Smooth muscle cell (in vitro differentiated cells): ENCODE results near the gene BMPR1B. TPM values are rescaled to one million over a fixed set of nuclear protein-coding genes. Genes with fewer than 3 reads are reported as not detected.
A peak's percentile ranks its signal among the peaks of the same experiment; 100 is the strongest.

Experiments
- DNase-seq: peaks from one replicate; lab custom pipeline; 2025; ENCODE audit not compliant: unreplicated experiment; lab: John Stamatoyannopoulos, UW
- H2AFZ ChIP-seq: fragments of 200-600 bp; sonication (generic); 2 replicates; pipeline ENCODE4 v1.6.0; 2016; ENCODE audit warnings: antibody characterized with exemption, low read depth, mild to moderate bottlenecking
- H3F3A ChIP-seq: fragments of 200-600 bp; sonication (generic); 2 replicates; pipeline ENCODE4 v1.6.0; 2017; ENCODE audit warnings: antibody characterized with exemption, low read depth
- H3K27ac ChIP-seq: fragments of 200-600 bp; sonication (generic); 2 replicates; pipeline ENCODE4 v1.5.1; 2016; ENCODE audit warnings: low read depth, mild to moderate bottlenecking
- H3K27me3 ChIP-seq: fragments of 200-600 bp; sonication (generic); 2 replicates; pipeline ENCODE4 v1.6.1; 2016; ENCODE audit warnings: low read depth, mild to moderate bottlenecking
- H3K36me3 ChIP-seq: fragments of 200-600 bp; sonication (generic); 2 replicates; pipeline ENCODE4 v1.5.1; 2016; ENCODE audit warnings: low read depth
- H3K4me1 ChIP-seq: fragments of 200-600 bp; sonication (generic); 2 replicates; pipeline ENCODE4 v1.5.1; 2016; ENCODE audit warnings: low read depth
- H3K4me2 ChIP-seq: fragments of 200-600 bp; sonication (generic); 2 replicates; pipeline ENCODE4 v1.6.0; 2016; ENCODE audit warnings: mild to moderate bottlenecking
- H3K4me3 ChIP-seq: fragments of 200-600 bp; sonication (generic); 2 replicates; pipeline ENCODE4 v1.5.1; 2016; ENCODE audit warnings: mild to moderate bottlenecking
- H3K79me2 ChIP-seq: fragments of 200-600 bp; sonication (generic); 2 replicates; pipeline ENCODE4 v1.6.0; 2016; ENCODE audit warnings: low read depth, mild to moderate bottlenecking
- H3K9ac ChIP-seq: fragments of 200-600 bp; sonication (generic); 2 replicates; pipeline ENCODE4 v1.6.0; 2016; ENCODE audit warnings: low read depth
- H3K9me3 ChIP-seq: fragments of 200-600 bp; sonication (generic); replicated peaks from 2 replicates; pipeline ENCODE4 v1.5.1; 2016; ENCODE audit warnings: low read depth
- H4K20me1 ChIP-seq: fragments of 200-600 bp; sonication (generic); 2 replicates; pipeline ENCODE4 v1.6.0; 2016; ENCODE audit warnings: low read depth
- CTCF ChIP-seq: fragments of 200-600 bp; sonication (generic); IDR thresholded peaks from 2 replicates; pipeline ENCODE4 v1.5.1; 2017; ENCODE audit warnings: borderline replicate concordance, mild to moderate bottlenecking, antibody characterized with exemption; ENCODE audit not compliant: insufficient read depth, poor library complexity, severe bottlenecking
- WGBS: methylation state at CpG from one replicate; pipeline ENCODE4 v1.1.7; 2016; ENCODE audit warnings: low lambda C conversion rate; 5-methylcytosine and 5-hydroxymethylcytosine counted together
- polyA plus RNA-seq: library from polyadenylated mRNA; unstranded; fragments of >200 nt; fragmentation: Nextera tagmentation; extraction: Ambion mirVana; gene quantifications from 2 replicates; pipeline ENCODE4 v1.2.1, GENCODE V29; 2016
- total RNA-seq: library from RNA; depleted of rRNA; stranded (reverse); fragments of >200 nt; gene quantifications from 2 replicates; pipeline ENCODE4 v1.2.3, GENCODE V29; 2014

Gene BMPR1B
- total and polyA plus RNA-seq, 2 experiments from 2014 or later: 0.03 to 1.2 TPM

GRCh38 chr4:95151255-95151654, 393.5 kb downstream of the BMPR1B start:
- H3K4me2 ChIP-seq: no peak overlapping the region
- no peaks in the 10 kb centered on the region for H3K79me2 ChIP-seq
- H3K36me3 ChIP-seq: no peaks in the 10 kb centered on the region
- H3K27me3 ChIP-seq: no peaks in the 10 kb centered on the region
- no peaks in the 10 kb centered on the region for H3K4me1 ChIP-seq
- H4K20me1 ChIP-seq: no peaks in the 10 kb centered on the region
- no peaks in the 10 kb centered on the region for H3K9me3 ChIP-seq
- H2AFZ ChIP-seq: peak overlapping the region; percentile 28
- no peak for TF ChIP-seq CTCF
- DNase-seq: no peak
- no peaks in the 10 kb centered on the region for H3F3A ChIP-seq
- no peak overlapping the region for H3K27ac ChIP-seq
- no peak overlapping the region for H3K4me3 ChIP-seq
- H3K9ac ChIP-seq: no peak overlapping the region
- WGBS: 70% methylated on average over 3 of the region's 3 CpGs

- no peak for TF ChIP-seq CTCF
- WGBS: 62% methylated on average over 5 of the region's 5 CpGs
Observed at GRCh38 chr4:95153182-95153581, 395.4 kb downstream of the BMPR1B start.

GRCh38 chr4:95155759-95156451, 398.1 kb downstream of the BMPR1B start:
- Histone ChIP-seq H3K27ac (no peak overlapping the region), H3K79me2 (no peaks in the 10 kb centered on the region), H4K20me1 (no peaks in the 10 kb centered on the region), H2AFZ (no peak overlapping the region), H3K9me3 (no peaks in the 10 kb centered on the region), H3K4me3 (no peak overlapping the region), H3K4me2 (peak overlapping the region; percentile 56), H3K9ac (no peak overlapping the region), H3K4me1 (no peaks in the 10 kb centered on the region), H3F3A (no peaks in the 10 kb centered on the region), H3K27me3 (no peaks in the 10 kb centered on the region), H3K36me3 (no peaks in the 10 kb centered on the region)
- WGBS: 73% methylated on average over 2 of the region's 2 CpGs
- no peak for DNase-seq
- TF ChIP-seq CTCF: peak; percentile 71

More at GRCh38 chr4:95153182-95153581, 395.4 kb downstream of the BMPR1B start:
- no peaks in the 10 kb centered on the region for H3K9me3 ChIP-seq
- H3K79me2 ChIP-seq: no peaks in the 10 kb centered on the region
- H3K4me3 ChIP-seq: no peak overlapping the region
- no peak overlapping the region for H3K4me2 ChIP-seq
- H3K4me1 ChIP-seq: no peaks in the 10 kb centered on the region
- H3K27me3 ChIP-seq: no peaks in the 10 kb centered on the region
- no peak overlapping the region for H3K9ac ChIP-seq
- no peaks in the 10 kb centered on the region for H3F3A ChIP-seq
- H3K36me3 ChIP-seq: no peaks in the 10 kb centered on the region
- H4K20me1 ChIP-seq: no peaks in the 10 kb centered on the region
- H3K27ac ChIP-seq: no peak overlapping the region
- no peak overlapping the region for H2AFZ ChIP-seq
- no peak for DNase-seq

GRCh38 chr4:95156452-95156765, 398.7 kb downstream of the BMPR1B start:
- Histone ChIP-seq H3K79me2 (no peaks in the 10 kb centered on the region), H3K4me3 (no peak overlapping the region), H3K9me3 (no peaks in the 10 kb centered on the region), H3K36me3 (no peaks in the 10 kb centered on the region), H3K4me2 (peak overlapping the region; percentile 56), H2AFZ (no peak overlapping the region), H4K20me1 (no peaks in the 10 kb centered on the region), H3K4me1 (no peaks in the 10 kb centered on the region), H3K9ac (no peak overlapping the region), H3F3A (no peaks in the 10 kb centered on the region), H3K27me3 (no peaks in the 10 kb centered on the region), H3K27ac (no peak overlapping the region)
- no peak for DNase-seq
- no peak for TF ChIP-seq CTCF
- 41% methylated on average over 3 of the region's 3 CpGs for WGBS
